RWPE2 (cell line): ENCODE data around the gene GARNL3.

Experiments
- ATAC-seq: fragments of 200-7000 bp; cut with Tn5 transposase; 3 replicates; pipeline ENCODE4 v1.9.1; 2021; ENCODE audit warnings: low read depth
- DNase-seq: peaks from one replicate; pipeline ENCODE4 v3.0.0-alpha.2; 2020; ENCODE audit warnings: low spot score
- H3K27ac ChIP-seq: fragments of 450-650 bp; 2 replicates; pipeline ENCODE4 v1.5.1; 2017; ENCODE audit warnings: mild to moderate bottlenecking; ENCODE audit not compliant: poor library complexity, severe bottlenecking
- H3K27me3 ChIP-seq: fragments of 250-450 bp; sonication (Bioruptor Pico); 2 replicates; pipeline ENCODE4 v1.5.1; 2021; ENCODE audit warnings: mild to moderate bottlenecking, moderate library complexity; ENCODE audit not compliant: insufficient read depth, poor library complexity, severe bottlenecking
- H3K36me3 ChIP-seq: fragments of 250-450 bp; sonication (Bioruptor Pico); 2 replicates; pipeline ENCODE4 v1.5.1; 2020; ENCODE audit warnings: low read depth, mild to moderate bottlenecking, moderate library complexity
- H3K4me1 ChIP-seq: fragments of 250-450 bp; sonication (Bioruptor Pico); 2 replicates; pipeline ENCODE4 v1.5.1; 2021; ENCODE audit warnings: mild to moderate bottlenecking, moderate library complexity; ENCODE audit not compliant: insufficient read depth, poor library complexity, severe bottlenecking
- H3K4me3 ChIP-seq: fragments of 250-450 bp; sonication (Bioruptor Pico); 2 replicates; pipeline ENCODE4 v1.5.1; 2021; ENCODE audit warnings: mild to moderate bottlenecking, moderate library complexity; ENCODE audit not compliant: severe bottlenecking
- H3K9me3 ChIP-seq: fragments of 250-450 bp; sonication (Bioruptor Pico); 2 replicates; pipeline ENCODE4 v1.5.1; 2021; ENCODE audit warnings: mild to moderate bottlenecking, moderate library complexity; ENCODE audit not compliant: severe bottlenecking
- TF ChIP-seq, protein P1 (sequence below): fragments of 450-650 bp; IDR thresholded peaks from one replicate; pipeline ENCODE4 v1.5.1; 2017; ENCODE audit warnings: mild to moderate bottlenecking, moderate library complexity; ENCODE audit not compliant: poor library complexity, severe bottlenecking

The GARNL3 gene

DNA sequence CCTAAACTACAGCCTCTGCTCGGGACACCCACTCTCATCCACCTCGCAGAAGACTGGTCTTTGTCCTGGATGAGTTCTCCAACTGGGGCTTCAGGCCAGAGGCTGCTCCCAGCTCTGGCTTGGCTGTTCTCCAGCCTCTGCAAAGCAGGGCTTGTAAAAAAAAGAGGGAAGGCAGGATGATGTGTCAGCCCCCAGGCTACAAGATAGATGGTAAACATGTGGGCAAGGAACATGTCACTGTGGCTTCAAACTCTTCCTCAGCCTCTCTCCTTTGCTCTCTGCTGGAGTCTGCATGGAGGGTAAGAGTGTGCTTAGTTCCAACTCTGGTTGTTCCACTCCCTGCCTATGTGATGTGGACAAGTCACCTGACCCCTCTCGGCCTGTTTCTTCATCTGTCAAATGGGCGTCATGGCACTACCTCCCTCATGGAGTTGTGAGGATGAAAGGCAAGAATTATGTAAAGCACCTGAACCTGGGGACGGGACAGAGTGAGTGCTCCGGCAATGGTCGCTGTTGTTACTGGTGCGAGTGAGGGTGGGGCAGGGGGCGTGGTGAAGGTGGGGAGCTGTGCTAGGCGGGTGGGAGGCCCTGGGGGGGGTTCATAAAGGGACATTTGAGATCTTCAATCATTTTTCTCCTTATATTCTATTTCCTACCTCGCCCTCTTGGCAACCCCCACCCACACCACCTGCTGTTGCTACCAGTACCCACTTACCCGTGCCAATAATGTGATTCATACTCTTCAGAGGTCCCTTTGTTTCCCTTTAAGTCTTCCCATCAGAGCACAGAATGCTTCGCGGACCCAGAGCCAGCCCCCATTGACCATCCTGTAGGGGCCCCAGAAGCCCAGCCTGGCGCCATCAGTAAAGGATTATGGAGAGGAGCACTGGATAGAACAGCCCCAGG is 152.8 kb downstream of the GARNL3 start:
- ATAC-seq, result peak; percentile 82
- no peaks in the 10 kb centered on the region for H3K36me3 ChIP-seq
- no peak for DNase-seq
- TF ChIP-seq, protein P1, sequence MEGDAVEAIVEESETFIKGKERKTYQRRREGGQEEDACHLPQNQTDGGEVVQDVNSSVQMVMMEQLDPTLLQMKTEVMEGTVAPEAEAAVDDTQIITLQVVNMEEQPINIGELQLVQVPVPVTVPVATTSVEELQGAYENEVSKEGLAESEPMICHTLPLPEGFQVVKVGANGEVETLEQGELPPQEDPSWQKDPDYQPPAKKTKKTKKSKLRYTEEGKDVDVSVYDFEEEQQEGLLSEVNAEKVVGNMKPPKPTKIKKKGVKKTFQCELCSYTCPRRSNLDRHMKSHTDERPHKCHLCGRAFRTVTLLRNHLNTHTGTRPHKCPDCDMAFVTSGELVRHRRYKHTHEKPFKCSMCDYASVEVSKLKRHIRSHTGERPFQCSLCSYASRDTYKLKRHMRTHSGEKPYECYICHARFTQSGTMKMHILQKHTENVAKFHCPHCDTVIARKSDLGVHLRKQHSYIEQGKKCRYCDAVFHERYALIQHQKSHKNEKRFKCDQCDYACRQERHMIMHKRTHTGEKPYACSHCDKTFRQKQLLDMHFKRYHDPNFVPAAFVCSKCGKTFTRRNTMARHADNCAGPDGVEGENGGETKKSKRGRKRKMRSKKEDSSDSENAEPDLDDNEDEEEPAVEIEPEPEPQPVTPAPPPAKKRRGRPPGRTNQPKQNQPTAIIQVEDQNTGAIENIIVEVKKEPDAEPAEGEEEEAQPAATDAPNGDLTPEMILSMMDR, result no peak
- H3K27ac ChIP-seq, result peak overlapping the region; percentile 7
- no peak overlapping the region for H3K4me3 ChIP-seq
- no peaks in the 10 kb centered on the region for H3K9me3 ChIP-seq
- H3K27me3 ChIP-seq, result no peaks in the 10 kb centered on the region
- peaks cover 12% of the 10 kb centered on the region for H3K4me1 ChIP-seq

DNA sequence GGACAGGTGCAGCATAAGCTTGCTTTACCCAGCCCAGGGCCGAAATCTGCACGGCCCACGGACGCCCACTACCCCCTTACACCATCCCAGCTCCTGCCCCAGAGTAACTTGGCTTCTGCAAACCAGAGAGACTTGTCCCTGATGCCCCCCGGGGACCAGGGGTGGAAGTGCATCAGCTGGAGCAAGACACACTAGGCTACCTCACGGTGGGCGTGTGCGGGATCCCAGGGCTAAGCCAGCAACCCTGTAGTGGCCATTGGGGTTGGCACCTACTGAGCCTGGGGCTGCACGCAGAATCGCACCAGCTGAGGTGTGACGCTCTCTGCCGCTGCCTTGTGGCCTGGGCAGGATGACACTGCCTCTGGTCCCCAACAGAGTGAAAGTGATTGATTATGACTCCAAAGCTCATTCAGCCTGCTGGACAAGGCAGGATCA is 153.5 kb downstream of the GARNL3 start:
- DNase-seq (no peak), ATAC-seq (peak; percentile 4; the same call in 2 of the 3 replicates)
- TF ChIP-seq, protein P1, result no peak
- no peaks in the 10 kb centered on the region for H3K27me3 ChIP-seq
- H3K36me3 ChIP-seq, result no peaks in the 10 kb centered on the region
- peaks cover 15% of the 10 kb centered on the region for H3K4me1 ChIP-seq
- no peak overlapping the region for H3K4me3 ChIP-seq
- H3K9me3 ChIP-seq, result no peaks in the 10 kb centered on the region
- no peak overlapping the region for H3K27ac ChIP-seq

DNA sequence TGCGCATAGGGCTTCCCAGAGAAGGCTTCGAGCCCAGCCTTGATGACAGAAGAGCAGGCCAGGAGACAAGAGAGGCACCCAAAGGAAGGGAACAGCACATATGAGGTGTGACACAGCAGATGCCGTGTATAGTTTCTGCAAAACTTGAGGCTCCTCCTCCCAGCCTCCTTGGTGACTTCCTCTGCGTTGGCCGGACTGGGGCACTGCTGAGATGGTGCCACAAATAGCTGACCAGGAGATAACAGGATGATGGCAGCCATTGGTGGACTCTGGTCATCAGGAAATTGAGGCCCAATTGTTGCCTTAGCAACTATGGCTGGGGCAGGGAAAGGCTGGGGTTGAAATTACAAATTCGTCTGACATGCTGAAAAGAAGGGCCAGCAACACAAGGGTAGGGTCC is 154.8 kb downstream of the GARNL3 start:
- no peak overlapping the region for H3K27ac ChIP-seq
- H3K9me3 ChIP-seq, result no peaks in the 10 kb centered on the region
- ATAC-seq, result no peak
- H3K4me3 ChIP-seq, result no peak overlapping the region
- DNase-seq, result no peak
- no peaks in the 10 kb centered on the region for H3K36me3 ChIP-seq
- TF ChIP-seq, protein P1, result no peak
- H3K27me3 ChIP-seq, result no peaks in the 10 kb centered on the region
- H3K4me1 ChIP-seq, result peaks cover 15% of the 10 kb centered on the region

DNA sequence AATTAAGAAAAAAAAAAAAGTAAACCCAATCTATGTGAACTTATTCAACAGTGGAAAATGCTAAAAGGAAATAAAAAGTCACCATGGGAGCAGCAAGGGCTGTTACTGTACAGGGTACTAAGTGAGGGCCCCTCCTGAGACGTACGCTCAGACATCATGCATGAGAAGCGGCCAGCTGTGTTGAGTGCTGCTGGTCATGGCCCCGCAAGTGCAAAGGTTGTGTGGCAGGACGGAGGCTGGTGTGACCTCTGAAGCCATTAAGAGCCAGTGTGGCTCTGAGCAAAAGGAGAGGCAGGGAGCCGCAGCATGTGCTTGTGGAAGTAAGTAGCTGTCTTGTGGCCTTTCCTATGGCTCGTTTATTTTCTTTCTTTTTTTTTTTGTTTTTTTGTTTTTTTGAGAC is 156.5 kb downstream of the GARNL3 start:
- Histone ChIP-seq H3K27me3 (no peaks in the 10 kb centered on the region), H3K9me3 (no peaks in the 10 kb centered on the region), H3K36me3 (no peaks in the 10 kb centered on the region), H3K4me3 (no peak overlapping the region), H3K27ac (no peak overlapping the region), H3K4me1 (peaks cover 15% of the 10 kb centered on the region)
- TF ChIP-seq, protein P1, result no peak
- ATAC-seq, result no peak
- DNase-seq, result no peak

DNA sequence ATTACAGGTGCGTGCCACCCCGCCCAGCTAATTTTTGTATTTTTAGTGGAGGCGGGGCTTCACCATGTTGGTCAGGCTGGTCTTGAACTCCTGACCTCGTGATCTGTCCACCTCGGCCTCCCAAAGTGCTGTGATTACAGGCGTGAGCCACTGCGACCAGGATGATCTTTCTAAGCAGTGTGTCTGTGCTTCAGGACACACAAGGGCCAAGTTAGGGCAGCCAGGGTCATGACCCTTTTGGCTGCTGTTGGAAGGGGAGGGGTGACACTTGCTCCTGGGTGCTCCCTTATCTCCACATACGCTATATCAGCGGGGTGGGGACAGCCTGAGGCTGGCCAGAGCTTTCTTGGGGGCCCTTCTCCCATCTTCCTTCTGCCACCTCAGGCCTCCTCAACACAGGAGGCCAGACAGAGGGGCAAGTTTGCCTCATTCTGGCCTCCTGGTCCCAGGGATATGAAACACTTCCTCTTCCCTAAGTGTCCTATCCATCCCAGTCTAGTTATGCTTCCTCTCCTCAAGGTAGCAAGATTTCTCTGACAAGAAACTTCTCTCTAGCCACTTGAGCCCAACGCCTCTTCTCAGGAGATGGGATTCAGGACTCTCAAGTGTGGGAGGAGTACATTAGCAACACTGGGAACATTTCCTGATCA is 157.7 kb downstream of the GARNL3 start:
- no peaks in the 10 kb centered on the region for H3K27me3 ChIP-seq
- ATAC-seq (no peak), DNase-seq (no peak)
- H3K4me3 ChIP-seq, result no peak overlapping the region
- H3K4me1 ChIP-seq, result peaks cover 10% of the 10 kb centered on the region
- TF ChIP-seq, protein P1, result no peak
- no peaks in the 10 kb centered on the region for H3K36me3 ChIP-seq
- no peaks in the 10 kb centered on the region for H3K9me3 ChIP-seq
- H3K27ac ChIP-seq, result peak overlapping the region; percentile 65
